GM19193 (cell line): Measurements from ENCODE around the gene PRKCQ.

ENCODE experiments used
- POLR2A ChIP-seq: IDR thresholded peaks from 4 replicates; pipeline ENCODE4 v1.6.1; 2011; ENCODE audit not compliant: insufficient read depth, insufficient read length; ENCODE audit errors: extremely low read depth

The PRKCQ gene

DNA sequence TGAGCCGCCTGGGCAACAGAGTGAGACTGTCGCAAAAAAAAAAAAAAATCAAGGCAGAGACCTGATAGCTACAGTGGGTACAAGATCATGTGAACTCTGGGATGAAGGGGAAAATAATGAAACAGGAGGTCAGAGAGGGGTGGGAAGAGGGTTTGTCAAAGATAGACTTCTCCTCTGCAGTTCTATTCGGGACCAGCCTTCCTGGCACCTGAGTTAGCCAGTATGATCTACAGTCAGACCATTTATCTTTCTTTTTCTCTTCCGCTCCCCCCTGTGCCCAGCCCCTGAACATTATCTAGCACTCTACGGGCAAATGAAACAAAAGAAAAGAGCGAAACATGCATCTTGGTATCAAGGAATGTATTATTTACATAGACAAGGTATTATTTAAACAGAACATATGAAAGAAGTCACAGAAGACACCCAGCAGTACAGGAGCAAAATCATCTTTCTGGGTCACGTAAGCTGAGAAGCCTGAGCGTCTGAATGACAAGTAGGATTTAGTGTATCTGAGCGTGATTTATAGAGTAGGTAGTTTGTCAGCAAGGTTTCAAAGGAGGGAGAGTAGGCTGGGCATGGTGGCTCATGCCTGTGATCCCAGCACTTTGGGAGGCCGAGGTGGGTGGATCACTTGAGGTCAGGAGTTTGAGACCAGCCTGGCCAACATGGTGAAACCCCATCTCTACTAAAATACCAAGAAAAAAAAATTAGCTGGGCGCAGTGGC lies 109.0 kb downstream of the PRKCQ start:
- no peak for TF ChIP-seq POLR2A

DNA sequence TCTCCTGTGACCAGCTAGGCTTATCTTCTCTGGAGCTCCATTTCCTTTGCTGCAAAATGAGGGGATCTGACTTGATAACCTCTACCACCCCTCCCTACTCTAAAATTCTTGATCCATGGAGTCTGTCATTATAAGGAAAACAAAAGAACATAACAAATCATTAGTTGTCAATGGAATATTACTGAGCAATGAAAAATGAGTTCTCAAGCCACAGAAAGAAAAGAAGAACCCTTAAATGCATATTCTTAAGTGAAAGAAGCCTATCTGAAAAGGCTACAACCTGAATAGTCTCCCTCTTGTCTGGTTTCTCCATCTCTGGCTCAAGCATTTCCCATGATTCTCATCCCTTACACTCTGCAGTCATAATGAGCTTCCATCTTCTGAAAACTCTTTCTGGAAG lies 110.4 kb downstream of the PRKCQ start:
- no peak for TF ChIP-seq POLR2A

DNA sequence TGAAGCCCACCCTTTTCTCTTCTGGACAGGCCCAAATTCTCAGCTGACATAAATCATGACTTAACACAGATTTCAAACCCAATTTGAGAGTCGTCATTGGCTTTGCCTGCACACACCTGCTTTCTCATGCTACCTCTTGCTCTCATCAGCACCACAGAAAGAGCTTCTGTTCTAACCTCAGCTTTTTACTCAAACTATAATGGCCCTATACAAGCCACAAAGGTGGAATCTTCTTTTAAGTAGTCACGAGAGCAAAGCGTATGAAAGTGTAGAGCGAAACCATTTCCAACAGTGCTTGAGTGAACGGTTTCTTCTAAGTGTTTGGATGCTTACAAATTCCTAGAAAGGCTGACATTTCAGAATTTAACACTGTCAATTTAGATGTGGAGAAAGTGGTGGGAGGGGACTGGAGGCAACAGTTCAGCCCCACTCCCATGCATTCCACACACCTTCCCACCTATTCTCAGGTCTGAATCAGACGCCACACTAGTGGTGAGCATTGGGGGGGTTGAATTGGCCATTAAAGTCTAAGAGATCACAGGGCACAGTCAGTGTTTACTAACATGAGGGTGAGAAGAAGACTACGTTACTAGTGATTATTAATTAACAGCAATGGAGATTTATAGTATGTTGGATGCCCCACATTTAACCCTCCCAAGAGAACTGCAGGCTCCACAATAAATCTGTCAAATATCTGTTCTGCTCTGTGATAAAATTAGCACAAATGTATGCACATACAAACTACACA lies 114.0 kb downstream of the PRKCQ start:
- TF ChIP-seq POLR2A = no peak

DNA sequence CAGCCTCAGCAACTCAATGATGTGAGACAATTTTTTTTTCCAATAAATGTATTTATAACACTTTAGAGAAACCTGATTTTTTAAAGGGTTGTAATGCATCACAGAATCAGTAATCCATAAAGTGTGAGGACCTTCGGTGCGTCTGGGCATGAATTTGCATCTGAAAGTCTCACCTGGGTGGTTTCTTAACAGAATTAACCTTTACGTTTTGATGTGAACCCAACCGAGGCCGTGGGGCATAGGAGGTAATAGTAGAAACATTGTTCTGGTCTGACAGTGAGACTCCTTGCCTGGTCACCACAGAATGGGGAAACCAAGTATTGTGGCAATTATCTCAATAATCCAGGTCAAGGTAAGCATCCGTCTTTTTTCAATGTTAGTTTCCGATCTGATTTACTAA lies 114.6 kb downstream of the PRKCQ start:
- no peak for TF ChIP-seq POLR2A

DNA sequence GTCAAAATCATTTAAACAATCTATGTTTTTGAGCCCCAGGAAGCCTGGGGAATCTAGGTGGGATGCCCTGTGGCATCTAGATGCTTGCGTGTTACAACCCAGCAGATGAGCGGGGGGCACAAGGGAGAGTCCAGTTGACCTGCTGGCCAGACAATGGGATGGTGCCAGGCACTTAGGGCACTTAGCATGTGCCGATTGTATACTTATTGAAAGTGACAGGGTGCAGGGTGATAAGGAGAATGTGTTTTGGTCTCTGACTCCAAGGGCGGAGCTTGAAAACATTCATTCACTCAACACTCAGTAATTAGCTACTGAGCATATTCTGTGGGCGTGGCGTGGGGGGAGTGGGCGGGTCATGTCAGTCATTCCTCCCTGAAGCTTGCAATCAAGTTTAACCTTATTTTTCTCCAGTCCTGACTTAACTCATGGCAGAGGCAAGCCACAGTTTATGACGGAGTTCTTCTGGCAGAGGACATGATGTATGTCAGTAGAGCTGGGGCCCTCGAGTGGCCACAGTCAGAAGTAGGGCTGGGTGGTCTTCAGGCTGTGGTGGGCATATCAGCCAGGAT lies 115.1 kb downstream of the PRKCQ start:
- TF ChIP-seq POLR2A = no peak

DNA sequence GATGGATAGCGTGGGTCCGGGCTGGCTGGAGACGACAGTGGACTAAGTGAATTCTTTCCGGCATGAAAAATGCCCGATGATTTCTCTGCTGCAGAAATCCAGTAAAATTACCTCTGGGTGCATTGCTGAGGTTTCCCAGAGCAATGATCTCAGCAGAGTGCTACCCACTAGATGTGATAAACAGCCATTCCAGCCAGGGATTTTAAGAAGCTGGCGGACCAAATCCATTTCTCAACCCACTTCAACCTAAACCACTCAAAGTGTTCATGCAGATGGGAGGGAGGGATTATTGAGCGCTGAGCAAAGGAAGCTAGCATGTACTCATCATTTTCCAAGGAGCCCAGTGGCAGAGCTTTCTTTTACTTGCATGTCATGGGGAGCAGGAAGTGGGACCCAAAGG lies 116.7 kb downstream of the PRKCQ start:
- TF ChIP-seq POLR2A = no peak

DNA sequence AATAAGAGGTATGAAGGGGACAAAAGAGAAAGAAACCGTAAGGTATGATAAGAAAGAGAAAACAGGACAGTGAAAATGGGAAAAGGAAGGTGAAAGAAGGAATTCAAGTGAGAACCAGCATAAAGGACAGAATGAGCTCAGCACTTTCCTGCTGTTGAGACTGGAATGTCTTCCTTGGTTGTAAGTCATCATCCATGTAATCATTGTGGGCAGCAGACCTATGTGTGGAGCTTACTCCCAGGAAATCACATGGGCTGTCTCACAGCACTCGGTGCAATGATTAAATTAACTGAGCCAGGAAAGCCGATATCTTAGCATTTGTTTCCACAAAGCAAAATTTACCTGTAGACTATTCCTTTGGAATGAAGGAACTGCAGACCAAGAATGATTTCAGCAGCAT lies 118.1 kb downstream of the PRKCQ start:
- TF ChIP-seq POLR2A = no peak

DNA sequence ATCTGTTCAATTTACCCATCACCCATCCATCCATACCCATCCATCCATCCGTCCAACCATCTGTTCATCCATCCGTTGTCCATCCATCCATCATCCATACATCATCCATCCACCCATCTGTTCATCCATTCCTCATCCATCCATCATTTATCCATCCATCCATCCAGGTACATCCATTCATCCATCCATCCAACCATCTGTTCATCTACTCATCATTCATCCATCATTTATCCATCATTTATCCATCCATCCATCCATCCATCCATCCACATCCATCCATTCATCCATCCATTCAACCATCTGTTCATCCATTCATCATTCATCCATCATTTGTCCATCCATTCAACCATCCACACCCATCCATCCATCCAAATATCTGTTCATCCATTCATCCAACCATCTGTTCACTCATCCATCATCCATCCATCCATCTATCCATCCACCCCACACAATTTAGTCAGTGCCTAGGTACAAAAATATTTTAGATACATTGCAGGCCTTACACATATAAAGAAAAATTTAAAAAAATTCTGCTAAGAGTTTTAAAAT lies 119.1 kb downstream of the PRKCQ start:
- no peak for TF ChIP-seq POLR2A

- no peak for TF ChIP-seq POLR2A
These were observed 121.3 kb downstream of the PRKCQ start for GRCh38 chr10:6458814-6459213.

DNA sequence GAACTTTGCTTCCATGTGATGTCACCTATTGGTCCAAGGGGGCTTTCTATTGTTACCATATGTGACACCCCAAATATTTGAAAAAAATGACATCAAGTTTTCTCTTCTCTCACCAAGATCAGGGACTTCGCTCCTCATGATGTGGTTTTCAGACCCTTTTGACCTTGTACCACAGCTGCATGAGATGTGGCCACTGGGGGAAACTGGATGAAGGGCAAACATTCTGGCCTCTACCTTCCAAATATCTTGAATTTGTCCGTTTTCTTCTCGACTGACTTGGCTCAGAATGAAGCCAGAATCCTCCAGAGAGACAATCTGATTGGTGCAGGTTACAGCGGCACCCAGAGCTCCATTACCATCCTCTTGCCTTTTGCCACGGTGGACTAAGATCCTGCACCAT lies 122.7 kb downstream of the PRKCQ start:
- no peak for TF ChIP-seq POLR2A

- no peak for TF ChIP-seq POLR2A
These were observed 124.0 kb downstream of the PRKCQ start for GRCh38 chr10:6456067-6456466.

DNA sequence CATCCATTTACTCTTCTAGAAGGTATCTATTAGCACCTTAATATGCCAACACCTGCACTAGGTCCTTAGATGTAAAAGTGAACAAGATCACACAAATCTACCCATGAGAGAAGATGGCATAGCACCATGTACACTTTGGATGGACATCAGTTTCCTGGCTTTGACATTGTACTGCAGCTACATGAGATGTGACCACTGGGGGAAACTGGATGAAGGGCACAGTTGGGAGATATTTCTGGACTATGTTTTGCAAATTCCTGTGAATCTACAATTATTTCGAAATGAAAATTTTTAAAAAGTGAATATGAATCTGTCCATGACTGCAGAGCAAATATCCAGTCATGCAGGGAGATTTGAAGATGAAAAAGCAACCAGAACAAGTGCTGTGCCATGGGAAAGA lies 124.5 kb downstream of the PRKCQ start:
- no peak for TF ChIP-seq POLR2A

DNA sequence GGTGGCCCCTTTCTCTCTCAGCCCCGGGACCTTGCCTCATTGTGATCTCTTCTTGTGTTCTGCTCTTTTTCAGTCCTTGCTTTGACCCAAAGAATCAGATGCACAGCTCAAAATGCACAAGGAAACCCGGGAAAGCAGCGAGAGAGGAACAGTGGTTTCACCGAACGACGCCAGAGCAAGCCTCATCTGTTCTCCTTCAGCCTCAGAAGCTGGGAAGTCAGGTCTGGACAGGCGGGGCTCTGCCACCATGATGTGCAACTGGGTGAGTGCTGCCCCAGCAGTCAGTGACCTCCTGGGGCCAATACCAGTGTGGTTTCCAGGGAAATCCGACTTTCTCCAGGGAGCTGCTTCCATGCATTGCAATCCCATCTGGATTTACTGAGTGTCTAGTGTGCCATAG lies 133.4 kb downstream of the PRKCQ start:
- TF ChIP-seq POLR2A = no peak

GRCh38 chr10:6445671-6446316 lies 134.3 kb downstream of the PRKCQ start:
- TF ChIP-seq POLR2A = no peak

- no peak for TF ChIP-seq POLR2A
These were observed 148.2 kb downstream of the PRKCQ start for GRCh38 chr10:6431861-6432260.

GRCh38 chr10:6431186-6431585 lies 148.9 kb downstream of the PRKCQ start:
- no peak for TF ChIP-seq POLR2A

DNA sequence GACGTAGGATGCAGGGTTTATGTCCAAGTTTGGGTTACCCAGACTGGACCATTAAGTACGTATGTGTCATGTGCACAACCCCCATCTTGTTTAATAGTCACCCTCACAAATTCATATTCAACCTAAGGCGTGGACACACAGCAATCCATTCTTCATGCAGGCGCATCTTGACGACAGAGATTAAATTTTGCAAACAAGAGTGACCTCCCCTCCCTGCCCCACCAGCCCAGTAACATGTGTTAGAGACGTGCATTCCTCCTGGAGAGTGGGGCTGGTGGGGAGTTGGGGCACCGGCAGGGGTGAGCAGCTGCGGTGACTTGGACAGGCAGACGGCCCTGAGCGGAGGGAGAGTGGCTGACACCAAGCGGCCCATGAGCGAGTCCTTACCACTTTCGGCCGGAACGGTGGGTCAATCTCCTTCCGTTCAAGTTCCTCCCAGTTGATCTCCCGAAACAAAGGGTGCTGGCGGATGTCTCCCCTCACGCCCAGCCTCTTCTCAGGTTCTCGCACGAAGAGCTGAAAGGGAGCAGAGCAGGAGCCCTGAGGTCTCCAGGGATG lies 149.6 kb downstream of the PRKCQ start:
- TF ChIP-seq POLR2A = no peak
